HG03045 (cell line): ENCODE measurements around the gene IPO5.
"Not testable (repeated sequence)": the region's sequence is repeated elsewhere in the genome, so short reads cannot be mapped to it uniquely, and the experiment has no call there.

Source experiments
- ATAC-seq: cut with Tn5 transposase; IDR thresholded peaks from one replicate; pipeline ENCODE4 v1.9.1; 2021; ENCODE audit warnings: mild to moderate bottlenecking, moderate library complexity; ENCODE audit not compliant: unreplicated experiment

The IPO5 gene

DNA sequence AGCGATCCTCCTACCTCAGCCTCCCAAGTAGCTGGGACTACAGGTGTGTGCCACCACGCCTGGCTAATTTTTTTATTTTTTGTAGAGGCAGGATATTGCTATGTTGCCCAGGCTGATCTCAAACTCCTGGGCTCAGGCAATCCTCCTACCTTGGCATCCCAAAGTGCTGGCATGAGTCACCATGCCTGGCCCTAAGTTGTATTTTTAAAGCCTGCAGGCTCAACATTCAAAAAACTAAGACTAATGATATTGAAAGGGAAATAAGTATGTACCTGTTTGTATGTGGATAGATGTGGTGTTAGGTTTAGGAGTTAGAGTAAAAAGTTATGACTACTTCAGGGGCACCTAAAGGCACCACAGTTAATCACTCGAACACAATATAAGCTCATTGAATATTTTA, 5.4 kb upstream of the IPO5 start:
- no peak for ATAC-seq

DNA sequence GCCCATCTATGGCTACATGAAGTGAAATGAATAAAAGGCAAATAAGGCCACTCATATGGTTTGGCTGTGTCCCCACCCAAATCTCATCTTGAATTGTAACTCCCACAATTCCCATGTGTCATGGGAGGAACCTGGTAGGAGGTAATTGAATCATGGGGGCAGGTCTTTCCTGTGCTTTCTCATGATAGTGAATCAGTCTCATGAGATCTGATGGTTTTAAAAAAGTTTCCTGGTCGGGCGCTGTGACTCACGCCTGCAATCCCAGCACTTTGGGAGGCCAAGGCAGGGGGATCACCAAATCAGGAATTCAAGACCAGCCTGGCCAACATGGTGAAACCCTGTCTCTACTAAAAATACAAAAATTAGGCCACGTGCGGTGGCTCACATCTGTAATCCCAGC, 4.2 kb upstream of the IPO5 start:
- not testable (repeated sequence) for ATAC-seq

DNA sequence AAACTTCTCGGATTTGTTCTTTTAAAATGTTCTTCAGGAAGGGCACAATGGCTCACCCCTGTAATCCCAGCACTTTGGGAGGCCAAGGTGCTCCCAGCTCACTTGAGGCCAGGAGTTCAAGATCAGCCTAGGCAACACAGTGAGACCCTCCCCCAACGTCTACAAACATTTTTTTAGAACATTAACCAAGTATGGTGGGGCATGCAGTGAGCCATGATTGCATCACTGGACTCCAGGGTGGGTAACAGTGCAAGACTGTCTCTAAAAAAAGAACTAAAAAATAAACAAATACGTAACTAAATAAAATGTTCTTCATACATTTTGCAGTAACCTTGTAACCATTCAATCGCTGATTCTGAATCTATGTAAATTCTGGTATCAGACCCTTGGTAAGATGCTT, 2.1 kb upstream of the IPO5 start:
- ATAC-seq = no peak

DNA sequence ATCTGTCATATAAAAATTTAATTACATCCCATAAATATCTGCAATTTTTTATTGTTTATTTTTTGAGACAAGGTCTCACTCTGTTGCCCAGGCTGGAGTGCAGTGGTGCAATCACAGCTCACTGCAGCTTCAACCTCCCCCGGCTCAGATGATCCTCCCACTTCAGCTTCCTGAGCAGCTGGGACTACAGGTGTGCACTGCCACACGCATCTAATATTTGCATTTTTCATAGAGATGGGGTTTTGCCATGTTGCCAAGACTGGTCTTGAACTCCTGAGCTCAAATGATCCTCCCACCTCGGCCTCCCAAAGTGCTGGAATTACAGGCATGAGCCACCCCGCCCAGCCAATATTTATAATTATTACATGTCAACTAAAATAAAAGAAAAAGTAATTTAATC, 644 bp upstream of the IPO5 start:
- not testable (repeated sequence) for ATAC-seq

DNA sequence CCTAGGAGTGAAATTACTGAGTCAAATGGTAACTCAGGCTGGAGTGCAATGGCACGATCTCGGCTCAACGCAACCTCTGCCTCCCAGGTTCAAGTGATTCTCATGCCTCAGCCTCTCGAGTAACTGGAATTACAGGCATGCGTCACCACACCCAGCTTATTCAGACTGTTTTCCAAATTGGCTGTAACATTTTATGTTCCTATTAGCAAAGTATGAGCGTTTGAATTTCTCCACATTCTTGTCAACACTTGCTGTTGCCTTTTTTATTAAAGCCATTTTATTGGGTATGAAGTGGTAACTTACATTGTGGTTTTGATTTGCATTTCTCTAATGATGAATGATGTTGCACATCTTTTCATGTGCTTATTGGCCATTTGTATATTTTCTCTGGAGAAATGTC, 7.9 kb downstream of the IPO5 start:
- no peak for ATAC-seq

DNA sequence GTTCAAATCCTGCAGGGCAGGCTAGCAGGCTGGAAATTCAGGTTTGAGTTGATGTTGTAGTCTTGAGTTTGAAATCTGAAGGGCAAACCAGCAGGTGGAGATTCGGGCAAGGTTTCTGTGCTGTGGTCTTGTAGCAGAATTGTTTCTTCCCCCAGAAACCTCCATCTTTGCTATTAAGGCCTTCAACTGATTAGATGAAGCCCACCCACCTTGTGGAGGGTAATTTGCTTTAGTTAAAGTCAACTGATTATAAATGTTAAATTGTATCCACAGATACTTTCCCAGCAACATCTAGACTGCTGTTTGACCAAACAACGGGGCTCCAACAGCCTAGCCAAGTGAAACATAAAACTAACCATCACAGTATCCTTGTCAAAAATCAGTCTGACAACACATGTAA, 9.4 kb downstream of the IPO5 start:
- no peak for ATAC-seq

DNA sequence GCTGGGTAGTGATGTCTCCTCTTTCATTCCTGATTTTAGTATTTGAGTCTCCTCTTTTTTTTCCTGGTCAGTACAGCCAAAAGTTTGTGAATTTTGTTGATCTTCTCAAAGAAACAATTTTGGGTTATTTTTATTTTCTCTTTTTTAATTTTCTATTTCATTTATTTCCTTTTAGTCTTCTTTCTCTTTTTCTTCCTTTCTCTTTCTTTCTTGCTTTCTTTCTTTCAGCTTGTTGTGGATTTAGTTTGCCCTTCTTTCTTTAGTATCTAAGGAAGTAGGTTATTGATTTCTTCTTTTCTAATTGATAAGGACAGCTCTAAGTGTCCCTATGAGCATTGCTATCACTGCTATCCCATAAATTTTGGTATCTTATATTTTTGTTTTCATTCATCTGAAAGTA, 13.8 kb downstream of the IPO5 start:
- no peak for ATAC-seq

DNA sequence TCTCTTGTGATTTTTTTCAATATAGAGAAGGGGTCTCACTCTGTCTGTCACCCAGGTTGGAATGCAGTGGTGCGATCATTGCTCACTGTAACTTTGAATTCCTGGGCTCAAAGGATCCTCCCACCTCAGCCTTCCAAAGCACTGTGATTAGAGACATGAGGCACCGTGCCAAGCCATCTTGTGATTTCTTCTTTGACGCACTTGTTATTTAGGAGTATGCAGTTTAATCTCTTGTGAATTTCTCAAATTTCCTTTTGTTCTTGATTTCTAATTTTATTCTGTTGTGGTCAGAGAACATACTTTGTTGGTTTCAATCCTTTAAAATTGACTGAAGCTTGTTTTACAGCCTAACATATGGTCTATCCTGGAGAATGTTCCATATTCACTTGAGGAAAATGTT, 14.5 kb downstream of the IPO5 start:
- ATAC-seq = no peak

DNA sequence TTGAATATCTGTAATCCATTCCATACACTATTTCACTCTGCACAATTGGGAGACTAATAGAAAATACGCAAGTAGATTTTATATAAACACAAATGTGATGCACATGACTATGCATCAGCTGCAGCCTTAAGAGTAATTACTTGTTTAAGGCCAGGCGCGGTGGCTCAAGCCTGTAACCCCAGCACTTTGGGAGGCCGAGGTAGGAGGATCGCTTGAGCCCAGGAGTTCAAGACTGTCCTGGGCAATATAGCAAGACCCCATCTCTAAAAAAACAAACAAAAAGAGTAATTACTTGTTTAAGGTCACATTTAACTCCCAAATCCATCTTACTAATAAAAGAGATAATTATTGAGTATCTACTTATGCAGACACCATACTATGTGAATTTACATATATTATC, 18.0 kb downstream of the IPO5 start:
- ATAC-seq = no peak

DNA sequence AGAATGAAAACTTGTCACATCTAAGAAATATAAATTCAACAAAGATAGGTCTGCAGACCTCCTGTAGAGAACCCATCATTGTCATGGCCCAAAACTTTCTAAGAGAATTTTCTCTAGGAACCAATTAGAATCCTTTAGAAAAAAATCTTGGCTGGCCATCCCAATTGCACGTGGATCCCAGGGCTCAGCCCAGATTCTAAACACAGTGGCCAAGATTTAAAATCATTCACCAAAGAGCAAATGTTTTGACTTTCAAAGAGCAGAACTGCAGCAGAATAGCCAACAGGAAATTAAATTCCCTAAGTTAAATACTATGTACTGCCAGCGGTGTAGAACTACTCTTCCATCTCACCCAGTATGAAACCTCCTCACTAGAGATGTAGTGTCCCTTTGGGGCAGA, 21.3 kb downstream of the IPO5 start:
- no peak for ATAC-seq

DNA sequence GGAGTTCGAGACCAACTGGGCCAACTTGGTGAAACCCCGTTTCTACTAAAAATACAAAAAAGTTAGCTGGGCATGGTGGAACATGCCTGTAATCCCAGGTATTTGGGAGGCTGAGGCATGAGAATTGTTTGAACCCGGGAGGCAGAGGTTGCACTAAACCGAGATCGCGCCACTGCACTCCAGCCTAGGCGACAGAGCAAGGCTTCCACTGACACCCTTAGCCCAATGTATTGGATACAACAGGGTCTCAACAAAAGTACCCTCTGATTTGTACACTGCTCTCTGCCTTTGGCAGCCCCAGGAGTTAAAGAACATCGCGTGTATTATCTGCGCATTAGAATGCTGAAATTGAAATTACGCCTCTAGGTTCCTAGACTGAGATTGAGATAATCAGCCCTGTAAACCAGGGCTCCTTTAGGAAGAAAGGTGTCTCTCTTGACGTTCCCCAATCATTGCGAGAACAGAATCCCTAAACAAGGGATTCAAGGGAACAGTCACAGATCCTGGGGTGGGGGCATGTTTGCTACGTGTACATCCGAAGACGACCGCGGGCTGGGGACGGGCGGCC, 21.9 kb downstream of the IPO5 start:
- no peak for ATAC-seq

DNA sequence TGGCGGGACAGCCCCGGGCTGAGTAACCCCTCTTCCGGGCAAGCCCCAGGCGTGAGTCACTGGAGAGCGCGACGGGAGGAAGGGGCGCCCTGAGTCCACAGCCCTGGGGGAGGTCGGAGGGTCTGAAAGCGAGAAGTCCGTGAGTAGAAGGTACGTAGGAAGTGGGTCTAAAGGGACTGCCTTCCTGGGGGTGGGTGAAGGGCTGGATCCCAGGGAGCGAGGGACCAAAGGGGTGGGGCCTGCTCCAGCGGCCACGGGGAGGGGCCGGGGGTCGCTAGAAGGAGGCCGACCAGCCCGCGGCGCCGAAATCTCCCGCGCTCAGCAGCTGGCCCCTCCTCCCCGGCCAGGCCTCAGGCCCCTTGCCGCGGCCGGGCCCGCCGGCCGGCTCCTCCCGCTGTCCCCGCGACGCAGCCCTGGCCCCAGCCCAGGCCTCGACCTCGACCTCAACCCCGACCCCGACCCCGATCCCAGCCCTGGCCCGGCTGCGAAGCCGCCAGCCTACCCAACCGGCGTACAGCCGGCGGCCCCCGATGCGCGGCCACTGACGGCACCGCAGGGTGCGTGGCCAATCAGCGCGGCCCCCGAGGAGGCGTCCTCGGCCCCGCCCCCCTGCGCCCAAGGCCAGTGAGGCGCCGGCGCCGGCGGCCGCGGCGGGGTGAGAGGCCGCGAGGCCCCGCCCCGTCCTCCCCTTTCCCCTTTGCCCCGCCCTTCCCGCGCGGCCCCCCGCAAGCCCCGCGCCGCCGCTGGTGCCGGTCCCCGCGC, 22.6 kb downstream of the IPO5 start:
- peak; percentile 92 for ATAC-seq

DNA sequence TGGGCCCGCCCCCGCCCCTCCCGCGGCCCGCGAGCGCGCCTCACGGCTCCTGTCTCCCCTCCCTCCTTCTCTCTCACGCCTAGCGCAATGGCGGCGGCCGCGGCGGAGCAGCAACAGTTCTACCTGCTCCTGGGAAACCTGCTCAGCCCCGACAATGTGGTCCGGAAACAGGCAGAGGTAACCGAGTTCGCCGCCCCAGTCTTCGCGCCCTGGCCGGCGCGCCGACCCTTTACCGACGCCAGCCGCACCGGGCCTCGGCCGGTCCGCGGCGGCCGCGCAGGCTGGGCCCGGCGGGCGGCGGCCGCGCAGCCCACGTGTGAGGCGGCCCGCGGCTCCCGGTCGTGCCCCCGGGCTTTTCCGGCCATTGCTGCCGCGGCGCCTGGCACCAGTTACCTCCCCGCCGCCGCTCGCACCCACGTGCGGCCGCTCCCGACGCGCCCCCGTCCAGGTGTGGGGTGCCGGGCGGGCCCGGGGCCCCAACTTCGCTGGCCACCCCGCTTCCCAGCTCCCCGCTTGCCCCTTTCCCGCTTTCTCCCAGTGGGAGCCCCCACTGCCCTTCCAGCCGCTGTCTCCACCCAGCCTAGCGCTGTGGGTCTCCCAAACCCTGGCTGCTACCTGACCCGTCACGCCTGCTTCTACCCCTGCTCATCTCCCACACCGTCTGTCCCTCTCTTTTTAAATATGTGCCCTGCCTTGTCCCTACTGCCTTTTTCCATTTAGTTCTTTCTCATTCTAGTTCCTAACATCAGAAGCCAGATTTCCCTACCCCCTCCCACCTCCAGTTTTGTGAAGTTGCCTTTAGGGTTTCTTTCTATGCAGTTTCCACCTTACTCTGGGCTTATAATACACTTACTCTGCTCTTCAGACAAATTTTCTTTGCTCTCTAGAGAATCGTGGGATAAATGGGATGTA, 23.4 kb downstream of the IPO5 start:
- ATAC-seq = peak; percentile 34

DNA sequence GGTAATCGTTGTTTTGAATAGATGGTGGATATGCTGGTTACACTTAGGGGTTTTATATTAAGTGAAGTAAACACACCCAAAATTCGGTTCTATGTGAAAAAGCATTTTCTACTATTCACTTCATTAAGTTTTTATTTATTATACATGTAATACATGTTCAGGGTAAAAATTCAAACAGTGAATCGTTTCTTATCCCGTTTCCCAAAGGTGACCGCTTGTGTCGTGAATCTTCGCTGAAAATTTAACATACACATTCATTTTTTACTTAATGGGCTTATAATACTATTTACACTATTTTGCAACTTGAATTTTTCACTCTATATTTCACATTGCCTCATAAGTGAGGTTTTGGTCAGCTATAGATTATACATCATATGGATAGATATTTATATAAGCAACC, 24.5 kb downstream of the IPO5 start:
- no peak for ATAC-seq

DNA sequence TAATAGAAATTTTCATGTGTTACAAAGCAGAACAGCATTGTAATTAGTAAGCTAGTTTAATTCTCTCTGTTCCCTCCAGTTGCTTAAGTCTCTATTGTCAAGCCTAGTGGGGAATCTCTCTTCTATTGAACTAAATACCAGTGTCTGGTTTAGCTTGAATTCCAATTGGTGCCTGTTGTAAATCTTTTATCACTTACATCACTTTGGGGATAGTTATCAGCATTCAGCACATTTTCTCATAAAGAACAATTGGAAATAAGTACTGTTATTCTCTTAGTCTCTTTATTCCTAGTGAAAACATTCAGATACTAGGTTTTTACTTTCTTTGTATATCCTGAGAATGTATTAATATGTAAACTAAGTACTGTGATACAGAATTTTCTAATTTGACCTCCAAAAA, 25.2 kb downstream of the IPO5 start:
- ATAC-seq = no peak

DNA sequence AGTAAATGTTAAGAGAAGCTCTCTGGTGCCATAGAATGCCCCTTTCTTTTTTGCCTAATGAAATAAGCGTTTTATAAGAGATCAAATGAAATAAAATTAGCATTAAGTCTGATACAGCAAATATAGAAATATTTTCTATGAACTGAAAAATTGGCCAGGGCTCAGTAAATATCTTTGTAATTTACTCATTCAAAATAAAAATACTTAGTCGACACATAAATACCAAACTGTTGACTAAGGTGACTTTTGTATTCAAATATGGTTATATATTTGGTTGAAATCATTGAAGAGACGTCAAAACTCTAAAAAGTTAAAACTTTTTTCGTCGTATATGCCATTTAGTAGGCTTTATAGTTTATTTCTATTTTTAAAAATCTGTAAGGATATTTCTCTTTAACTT, 25.6 kb downstream of the IPO5 start:
- no peak for ATAC-seq

DNA sequence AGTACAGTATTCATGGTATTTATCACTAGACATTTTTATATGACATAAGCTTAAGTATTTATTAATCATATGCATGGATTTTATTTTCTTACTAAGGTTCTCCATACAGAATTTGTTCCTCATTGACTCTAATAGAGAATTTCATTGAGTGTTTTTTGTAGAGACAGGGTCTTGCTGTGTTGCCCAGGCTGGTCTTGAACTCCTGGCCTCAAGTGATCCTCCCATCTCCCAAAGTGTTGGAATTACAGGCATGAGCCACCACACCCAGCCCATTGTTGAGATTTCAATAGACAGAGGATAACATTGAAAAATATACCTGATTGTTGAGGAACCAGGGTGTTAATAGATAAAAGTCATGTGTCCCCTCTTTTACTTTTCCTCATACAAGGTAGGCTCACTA, 26.1 kb downstream of the IPO5 start:
- no peak for ATAC-seq

DNA sequence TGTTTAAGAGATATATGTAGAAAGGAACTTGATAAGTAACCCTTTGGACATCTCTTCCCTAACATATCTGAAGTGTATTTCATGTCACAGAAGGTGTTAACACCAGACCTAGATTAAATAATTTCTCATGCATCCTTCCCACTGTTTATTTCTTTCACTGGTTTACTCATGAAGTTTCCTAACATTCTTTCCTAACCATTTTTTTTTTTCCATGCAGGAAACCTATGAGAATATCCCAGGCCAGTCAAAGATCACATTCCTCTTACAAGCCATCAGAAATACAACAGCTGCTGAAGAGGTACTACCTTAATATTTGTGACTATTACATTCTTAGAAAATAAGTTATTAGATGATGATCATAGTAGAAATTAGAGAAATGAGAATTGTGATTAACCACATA, 28.8 kb downstream of the IPO5 start:
- no peak for ATAC-seq

DNA sequence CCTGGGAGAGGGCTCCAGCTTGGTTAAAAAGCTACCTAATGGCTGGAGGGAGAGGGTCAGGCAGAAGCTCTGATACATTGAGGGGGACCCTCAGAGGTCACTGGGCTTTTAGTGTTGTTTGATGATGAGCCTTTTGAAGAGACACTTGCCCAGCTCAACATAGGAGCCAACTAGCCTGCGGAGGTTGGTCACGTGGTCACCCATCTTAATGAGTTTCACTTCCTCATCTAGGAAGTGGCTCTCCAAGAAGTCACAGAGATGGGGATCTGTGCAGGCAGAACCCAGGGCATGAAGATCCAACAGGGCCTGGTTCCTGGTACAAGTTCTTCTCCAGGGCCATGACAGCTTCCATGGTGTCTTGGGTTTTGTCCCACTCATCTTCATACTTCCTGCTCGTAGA, 33.4 kb downstream of the IPO5 start:
- peak; percentile 72 for ATAC-seq

DNA sequence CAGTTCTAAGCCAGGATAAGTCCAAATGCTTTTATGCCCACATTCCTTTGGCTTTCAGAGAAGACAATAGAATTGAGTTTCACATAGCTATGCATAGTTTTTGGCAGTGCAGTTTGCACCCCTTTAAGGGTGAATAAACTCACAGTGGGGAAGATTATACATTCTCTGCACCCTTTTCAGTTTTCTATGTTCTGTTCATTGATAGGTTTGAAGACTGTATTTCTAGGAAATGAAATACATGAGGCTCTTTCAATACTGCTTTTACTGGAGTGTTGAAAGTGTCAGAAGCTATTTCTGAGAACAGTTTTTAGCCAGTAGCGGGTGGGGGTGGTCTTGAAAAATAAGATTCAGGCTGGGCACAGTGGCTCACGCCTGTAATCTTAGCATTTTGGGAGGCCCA, 46.2 kb downstream of the IPO5 start:
- no peak for ATAC-seq

DNA sequence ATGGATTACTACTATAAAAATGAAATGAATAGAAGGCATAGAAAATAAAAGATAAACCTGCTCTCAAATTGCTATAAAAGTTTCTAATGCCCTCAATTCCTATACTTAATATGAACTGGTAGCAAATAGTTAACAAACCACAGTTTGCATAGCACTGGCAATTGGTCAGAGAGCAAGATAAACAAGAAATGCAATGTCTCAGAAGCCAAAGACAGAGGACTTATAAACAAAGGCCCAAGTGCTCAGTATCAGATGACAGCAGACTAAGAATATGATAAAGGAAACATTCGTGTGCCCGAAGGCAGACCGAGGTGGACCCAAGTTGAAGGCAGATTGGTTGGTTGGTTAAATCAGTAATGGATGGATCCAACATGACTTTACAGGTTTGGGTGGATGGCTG, 50.6 kb downstream of the IPO5 start:
- no peak for ATAC-seq

DNA sequence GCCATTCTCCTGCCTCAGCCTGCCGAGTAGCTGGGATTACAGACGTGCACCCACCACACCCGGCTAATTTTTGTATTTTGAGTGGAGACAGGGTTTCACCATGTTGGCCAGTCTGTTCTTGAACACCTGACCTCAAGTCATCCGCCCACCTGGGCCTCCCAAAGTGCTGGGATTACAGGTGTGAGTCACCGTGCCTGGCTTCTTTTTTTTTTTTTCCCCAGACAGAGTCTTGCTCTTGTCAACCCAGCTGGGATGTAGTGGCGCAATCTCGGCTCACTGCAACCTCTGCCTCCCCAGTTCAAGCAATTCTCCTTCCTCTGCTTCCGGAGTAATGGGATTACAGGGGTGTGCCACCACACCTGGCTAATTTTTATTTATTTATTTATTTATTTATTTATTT, 51.5 kb downstream of the IPO5 start:
- ATAC-seq = not testable (repeated sequence)
